IMR-90 (cell line): ENCODE data around the gene ERCC1. TPM values are rescaled to one million over a fixed set of nuclear protein-coding genes. Genes with fewer than 3 reads are reported as not detected.
A peak's percentile ranks its signal among the peaks of the same experiment; 100 is the strongest.

Experiments used
- ELK1 ChIP-seq: fragments of 150-350 bp; IDR thresholded peaks from 2 replicates; pipeline ENCODE4 v1.6.1; 2016; ENCODE audit warnings: low read depth, mild to moderate bottlenecking, low read length, moderate library complexity, borderline replicate concordance
- FOS ChIP-seq: fragments of 150-350 bp; IDR thresholded peaks from 2 replicates; pipeline ENCODE4 v1.6.1; 2016; ENCODE audit warnings: low read depth, low read length
- polyA plus RNA-seq, 3 experiments: library from polyadenylated mRNA; depleted of rRNA; stranded (reverse); fragments of >200 nt; gene quantifications; 2 replicates each; pipeline ENCODE4 v1.2.3, GENCODE V29; 2012; ENCODE audit warnings: low replicate concordance in 1 of 3
- total RNA-seq: library from RNA; depleted of rRNA; stranded (reverse); fragments of >200 nt; gene quantifications from 2 replicates; pipeline ENCODE4 v1.2.3, GENCODE V29; 2012
- TF ChIP-seq, protein P1 (sequence below): conservative IDR thresholded peaks from 2 replicates; pipeline ENCODE4 v1.5.1; 2012; ENCODE audit warnings: mild to moderate bottlenecking, low read depth, low read length, improper control_type of control experiment

Gene ERCC1
- total and polyA plus RNA-seq, 2 of the 4 experiments (the other 2 are of a cell fraction), result 84.2 to 132 TPM

DNA sequence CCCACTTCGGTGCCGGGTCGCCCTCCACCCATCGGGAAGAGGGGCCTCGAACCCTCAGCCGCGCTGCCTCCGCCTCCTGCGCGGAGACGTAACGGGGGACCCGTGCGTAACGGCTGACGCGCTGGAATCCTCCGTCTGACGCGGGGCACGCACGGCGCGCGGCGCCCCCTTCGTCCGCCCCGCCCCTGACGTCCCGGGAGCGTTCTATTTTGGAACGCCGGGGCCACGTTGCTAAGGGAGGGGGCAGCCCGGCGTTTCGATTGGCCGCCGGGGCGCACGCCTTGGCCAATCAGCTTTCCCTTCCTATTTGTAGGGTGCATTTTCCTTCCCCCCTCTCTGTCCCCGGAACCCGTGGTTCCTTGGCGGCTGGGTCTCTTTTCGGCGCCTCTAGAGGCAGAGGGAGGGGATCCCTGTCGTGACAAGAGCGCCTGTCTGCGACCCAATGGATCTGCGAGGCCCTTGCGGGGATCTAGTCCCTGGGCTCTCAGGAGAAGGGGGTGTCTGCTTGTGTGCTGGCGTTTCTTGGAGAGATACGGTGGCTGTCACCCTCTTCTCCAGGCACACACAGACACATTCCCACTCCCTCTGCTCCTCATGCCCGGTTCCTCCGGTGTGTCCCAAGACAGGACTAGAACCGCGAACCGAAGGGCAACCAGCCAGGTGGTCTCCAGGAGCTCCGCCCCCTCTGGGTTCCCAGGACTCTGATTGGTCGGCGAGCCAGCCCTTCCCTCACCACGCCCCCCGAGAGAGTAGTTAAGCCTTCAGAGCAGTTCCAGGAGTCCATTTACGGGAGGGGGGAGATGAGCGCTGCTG, 45.6 kb upstream of the ERCC1 start (continued):
- TF ChIP-seq ELK1, result no peak
- 0 out of 2 replicates have a peak, but pooled peaks have one; percentile 2 for TF ChIP-seq FOS
- TF ChIP-seq, protein P1, sequence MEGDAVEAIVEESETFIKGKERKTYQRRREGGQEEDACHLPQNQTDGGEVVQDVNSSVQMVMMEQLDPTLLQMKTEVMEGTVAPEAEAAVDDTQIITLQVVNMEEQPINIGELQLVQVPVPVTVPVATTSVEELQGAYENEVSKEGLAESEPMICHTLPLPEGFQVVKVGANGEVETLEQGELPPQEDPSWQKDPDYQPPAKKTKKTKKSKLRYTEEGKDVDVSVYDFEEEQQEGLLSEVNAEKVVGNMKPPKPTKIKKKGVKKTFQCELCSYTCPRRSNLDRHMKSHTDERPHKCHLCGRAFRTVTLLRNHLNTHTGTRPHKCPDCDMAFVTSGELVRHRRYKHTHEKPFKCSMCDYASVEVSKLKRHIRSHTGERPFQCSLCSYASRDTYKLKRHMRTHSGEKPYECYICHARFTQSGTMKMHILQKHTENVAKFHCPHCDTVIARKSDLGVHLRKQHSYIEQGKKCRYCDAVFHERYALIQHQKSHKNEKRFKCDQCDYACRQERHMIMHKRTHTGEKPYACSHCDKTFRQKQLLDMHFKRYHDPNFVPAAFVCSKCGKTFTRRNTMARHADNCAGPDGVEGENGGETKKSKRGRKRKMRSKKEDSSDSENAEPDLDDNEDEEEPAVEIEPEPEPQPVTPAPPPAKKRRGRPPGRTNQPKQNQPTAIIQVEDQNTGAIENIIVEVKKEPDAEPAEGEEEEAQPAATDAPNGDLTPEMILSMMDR, result no peak
